Cortex of kidney (tissue), 1 donor: Measurements from ENCODE around the gene TMEM127.
"Not testable (repeated sequence)": the region's sequence is repeated elsewhere in the genome, so short reads cannot be mapped to it uniquely, and the experiment has no call there.

Experiments used
- DNase-seq: peaks from one replicate; lab custom pipeline; 2025; lab: John Stamatoyannopoulos, UW

Gene TMEM127

DNA sequence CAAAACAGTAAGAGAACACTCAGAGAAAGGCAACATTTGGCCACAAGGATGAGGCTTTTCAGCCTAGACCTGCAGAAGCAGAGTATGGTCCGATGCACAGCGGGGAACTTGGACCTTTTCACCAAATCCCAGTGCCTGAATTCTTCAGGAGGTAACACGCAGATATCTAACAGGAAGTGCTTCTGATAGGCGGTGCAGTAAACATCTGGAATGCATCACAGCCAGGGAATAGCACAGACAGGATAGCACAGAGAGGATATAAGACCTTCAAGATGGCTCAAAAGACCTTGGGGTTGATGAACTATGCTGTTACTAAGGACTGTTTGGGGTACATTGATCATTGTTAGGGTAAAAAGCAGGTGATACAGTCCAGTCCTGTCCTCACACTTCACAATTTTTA, 1.7 kb downstream of the TMEM127 start:
- no peak for DNase-seq

- DNase-seq: no peak
Measured at GRCh38 chr2:96262306-96262705, 3.5 kb downstream of the TMEM127 start.

- no peak for DNase-seq
Measured at GRCh38 chr2:96261328-96262003, 4.3 kb downstream of the TMEM127 start.

DNA sequence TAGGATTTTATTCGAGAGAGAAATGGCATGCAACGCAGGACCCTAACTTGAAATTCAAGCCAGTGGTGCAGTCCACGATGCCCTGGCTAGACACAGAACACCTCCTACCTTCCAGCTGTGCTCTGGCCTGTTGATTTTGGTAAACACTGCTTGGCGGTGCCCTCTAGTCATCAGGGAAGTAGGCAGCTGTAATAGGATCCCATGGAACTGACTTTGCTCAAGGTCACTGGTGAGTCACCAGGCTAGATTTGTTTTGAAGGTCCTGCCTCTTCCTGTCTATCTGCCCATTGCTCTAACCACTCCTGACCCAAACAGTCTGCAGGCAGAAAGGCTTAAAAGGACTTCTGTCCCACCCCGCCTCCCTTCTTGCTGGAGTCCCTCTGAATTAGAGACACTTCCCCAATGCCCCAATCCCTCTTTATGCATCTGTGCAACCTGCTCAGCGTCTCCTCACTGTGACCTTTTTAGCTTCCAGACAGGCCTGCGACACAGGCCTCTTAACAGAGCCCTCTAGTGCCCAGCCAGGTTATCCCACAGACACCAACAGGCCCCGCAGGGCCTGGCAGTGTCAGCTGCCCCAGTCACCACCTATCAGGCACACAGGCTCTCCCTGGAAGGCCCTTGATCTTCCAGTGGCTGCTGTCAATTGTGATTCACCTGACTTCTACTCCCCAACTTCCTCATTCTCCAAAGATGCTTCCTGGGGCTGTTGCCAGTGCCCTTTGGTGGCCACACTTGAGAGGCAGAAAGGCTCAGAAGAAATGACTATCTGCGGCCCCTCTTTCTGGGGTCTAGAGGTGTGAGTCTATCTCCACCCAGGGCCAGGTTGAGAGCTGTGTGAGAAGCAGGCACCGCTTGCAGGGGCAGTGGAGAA, 5.2 kb downstream of the TMEM127 start:
- no peak for DNase-seq

DNA sequence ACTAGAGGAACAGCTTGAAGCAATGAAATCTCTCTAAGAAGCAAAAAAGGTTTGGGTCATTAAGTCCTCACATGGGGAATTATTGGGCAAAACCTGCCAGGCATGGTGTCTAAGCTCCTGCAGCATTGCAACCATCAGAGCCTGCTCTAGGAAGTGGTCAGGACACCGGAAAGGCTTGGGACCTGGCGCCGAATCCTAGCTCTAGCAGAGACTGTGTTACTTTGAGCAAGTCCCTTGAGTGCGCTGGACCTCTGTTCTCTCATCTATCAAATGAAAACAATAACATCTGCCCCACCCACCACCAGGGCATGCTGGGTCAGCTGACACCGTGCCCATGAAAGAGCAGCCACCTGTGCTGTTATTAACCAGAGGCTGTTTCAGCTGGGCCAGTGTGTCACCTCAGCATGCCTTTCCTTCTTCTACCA, 6.3 kb downstream of the TMEM127 start:
- no peak for DNase-seq

DNA sequence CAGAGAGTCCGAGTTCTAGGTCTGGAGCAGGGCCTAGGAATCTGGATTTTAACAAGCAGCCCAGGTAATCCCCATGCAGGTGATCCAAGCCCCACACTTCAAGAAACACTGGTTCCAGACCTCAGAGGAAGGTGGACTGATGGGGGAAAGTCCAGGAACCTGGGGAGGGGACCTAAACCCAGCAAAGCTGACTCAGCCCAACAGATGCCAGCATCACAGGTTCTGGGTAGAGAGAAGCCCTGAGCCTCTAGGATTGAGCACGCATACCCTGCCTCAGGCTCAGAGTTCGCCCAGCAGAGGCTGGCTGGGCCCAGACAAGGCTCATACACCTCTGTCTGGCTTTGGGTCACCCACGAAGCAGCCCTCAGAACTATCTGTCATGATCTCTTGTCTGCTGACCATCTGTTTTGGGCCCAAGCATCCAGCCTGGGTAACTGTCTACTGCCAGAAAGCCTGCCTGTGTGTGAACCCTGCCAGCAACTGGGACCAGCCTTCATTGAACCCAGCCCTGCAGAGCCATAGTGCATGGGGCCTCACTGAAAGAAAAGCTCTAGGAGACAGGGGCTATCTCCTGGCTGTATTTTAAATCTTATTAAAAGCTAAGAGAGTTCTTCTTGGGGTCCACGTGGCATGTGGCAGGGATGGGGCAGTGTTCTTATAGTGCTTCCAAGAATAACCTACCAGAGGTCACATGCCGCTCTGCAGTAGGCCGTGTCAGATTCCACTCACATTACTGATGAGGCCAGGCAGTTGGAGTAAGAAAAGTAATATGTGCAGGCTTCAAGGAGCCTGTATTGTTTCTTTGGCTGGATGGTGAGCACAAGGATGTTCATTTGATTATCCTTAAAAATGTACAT, 7.4 kb downstream of the TMEM127 start:
- DNase-seq: no peak

DNA sequence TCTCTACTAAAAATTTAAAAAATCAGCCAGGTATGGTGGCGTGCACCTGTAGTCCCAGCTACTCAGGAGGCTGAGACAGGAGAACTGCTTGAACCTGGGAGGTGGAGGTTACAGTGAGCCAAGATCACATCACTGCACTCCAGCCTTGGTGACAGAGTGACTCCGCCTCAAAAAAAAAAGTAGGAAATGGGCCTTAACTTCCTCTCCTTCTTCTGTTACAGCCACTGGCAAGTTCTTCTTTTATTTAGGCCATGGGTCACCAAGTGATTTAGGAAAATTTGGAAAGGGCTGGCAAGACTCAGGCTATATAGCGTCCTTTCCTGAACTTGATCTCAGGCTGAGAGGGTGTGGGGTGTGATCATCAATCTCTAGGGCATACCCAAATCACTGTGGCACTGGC, 8.1 kb downstream of the TMEM127 start:
- DNase-seq: not testable (repeated sequence)

DNA sequence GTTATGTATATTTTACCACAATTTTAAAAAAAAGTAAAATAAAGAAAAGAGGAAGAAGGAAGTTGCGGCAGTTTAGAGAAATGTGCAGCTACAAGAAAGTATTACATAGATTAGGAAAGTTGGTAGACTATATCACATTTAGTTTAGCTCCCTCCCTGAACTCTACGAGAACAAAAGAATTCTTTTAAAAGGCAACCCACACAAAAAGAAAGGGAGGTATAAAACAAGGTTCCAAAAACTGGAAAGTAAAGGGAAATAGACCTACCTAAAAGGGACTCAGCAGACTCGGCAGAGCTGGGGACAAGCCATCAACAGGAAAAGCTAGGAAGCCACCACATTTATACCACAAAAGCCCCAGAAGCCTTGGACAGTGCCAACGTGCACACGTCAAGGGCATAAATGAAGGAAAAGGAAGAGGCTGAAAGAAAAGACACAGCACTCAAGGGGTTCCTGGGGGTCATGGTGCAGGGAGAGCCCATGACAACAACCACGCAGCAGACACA, 9.1 kb downstream of the TMEM127 start:
- no peak for DNase-seq

DNA sequence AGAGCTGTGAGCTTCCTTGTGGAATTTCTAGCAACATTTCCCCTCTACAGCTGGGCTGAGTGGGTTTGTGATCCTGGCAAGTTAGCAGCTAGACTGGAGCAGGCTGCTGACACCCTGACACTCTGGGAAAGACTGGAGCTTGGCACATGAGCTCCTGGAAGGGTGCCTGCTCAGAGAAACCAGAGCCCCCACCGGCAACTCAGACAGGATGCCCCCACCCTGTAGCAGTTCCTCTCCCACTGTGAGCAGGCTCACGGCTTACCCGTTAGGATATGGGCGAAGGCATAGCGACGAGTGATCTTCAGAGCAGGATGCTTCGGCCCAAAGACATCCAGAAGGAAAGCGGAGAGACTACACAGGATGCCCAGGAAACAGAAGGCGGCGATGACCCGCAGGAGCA, 11.2 kb downstream of the TMEM127 start:
- DNase-seq: no peak

DNA sequence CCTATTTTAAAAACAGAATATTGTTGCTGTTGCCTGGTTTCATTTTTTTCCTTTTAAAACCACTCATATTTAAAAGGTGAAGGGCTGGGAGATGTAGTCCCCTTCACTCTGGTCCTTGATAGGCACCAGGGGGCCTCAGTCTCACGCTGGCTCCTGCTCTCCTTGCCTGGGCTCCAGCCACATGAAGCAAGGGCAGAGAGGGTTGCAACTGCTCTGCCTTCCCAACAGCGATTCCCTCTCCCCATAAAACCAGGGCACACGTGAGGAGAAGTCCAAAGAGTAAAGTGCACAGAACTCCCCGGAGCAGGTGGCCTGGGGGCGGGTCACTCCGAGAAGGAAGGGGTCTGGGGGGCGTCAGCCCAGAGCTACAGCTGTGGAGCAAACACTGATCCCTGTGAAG, 12.8 kb downstream of the TMEM127 start:
- no peak for DNase-seq

GRCh38 chr2:96252526-96252925, 13.3 kb downstream of the TMEM127 start:
- DNase-seq: no peak

- DNase-seq: no peak
Measured at GRCh38 chr2:96251721-96252292, 14.0 kb downstream of the TMEM127 start.

DNA sequence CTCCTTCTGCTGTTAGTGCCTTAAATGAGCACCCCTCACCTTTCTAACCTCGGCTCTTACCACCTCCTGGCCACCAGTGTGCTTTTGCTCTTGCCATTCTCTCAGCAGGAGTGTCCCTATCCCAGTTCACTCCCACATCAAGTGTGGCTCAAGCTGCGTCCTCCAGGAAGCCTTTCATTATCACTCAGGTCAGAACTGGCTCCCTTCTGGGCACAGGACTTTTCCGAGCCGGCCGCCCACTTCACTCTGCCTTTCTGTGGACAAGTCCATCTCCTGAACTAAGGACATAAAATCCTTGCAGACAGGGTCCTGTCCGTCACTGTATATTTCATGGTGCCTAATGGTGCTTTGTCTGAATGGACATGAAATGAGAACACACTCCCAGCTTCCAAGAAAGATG, 15.6 kb downstream of the TMEM127 start:
- no peak for DNase-seq

- no peak for DNase-seq
Measured at GRCh38 chr2:96249654-96250053, 16.1 kb downstream of the TMEM127 start.

- DNase-seq: no peak
Measured at GRCh38 chr2:96248624-96249023, 17.2 kb downstream of the TMEM127 start.

DNA sequence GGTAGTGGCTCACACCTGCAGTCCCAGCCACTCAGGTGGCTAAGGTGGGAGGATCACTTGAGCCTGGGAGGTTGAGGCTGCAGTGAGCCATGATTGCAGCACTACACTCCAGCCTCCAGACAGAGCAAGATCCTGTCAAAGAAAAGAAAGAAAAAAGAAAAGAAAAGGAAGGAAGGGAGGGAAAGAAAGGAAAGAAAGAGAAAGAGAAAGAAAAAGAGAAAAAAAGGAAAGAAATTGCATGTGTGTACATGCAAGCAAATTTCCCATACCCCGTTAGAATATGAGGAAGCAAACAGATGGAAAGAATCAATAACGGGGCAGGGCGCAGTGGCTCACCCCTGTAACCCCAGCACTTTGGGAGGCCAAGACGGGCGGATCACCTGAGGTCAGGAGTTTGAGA, 17.9 kb downstream of the TMEM127 start:
- no peak for DNase-seq

GRCh38 chr2:96247009-96247408, 18.8 kb downstream of the TMEM127 start:
- no peak for DNase-seq

GRCh38 chr2:96245609-96246390, 20.0 kb downstream of the TMEM127 start:
- no peak for DNase-seq

DNA sequence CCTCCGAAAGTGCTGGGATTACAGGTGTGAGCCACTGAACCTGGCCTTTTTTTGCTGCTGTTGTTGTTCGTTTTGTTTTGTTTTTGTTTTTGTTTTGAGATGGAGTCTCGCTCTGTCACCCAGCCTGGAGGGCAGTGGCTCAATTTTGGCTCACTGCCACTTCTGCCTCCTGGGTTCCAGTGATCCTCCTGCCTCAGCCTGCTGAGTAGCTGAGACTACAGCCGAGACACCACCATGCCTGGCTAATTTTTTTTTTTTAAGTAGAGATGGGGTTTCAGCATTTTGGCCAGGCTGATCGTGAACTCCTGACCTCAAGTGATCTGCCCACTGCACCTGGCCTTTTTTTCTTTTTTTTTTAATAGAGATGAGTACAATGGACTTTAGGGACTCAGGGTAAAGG, 22.0 kb downstream of the TMEM127 start:
- no peak for DNase-seq

DNA sequence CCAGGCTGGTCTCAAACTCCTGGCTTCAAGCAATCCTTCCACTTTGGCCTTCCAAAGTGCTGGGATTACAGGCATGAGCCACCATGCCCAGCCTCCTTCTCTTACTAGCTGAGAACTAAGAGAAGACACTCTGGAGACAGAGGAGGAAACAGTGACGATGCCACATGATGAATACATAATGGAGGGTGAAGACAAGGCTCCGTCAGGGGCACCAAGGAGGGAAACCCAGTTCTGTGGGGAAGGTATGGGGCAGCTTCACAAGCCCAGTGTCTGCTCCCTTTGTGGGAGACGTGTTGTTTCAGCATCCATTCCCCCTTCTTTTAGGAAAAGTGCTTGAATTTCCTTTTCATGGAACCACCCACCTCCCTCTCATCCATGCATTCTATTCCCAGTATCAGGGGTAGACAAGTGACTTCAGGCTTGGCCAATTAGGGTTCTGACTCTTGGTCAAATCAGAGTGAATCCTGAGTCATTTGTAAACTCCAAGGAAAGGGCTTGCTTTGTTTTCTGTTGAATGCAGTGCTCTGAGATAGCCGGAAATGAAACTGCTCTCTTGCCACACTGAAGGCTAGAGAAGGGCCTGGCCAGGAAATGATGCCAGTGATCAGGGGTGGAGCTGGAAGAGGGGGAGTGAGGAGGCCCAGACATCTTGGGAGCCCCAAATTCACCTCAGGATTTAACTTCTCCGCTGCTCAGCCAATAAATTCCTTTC, 23.7 kb downstream of the TMEM127 start:
- DNase-seq: no peak

GRCh38 chr2:96241227-96241626, 24.6 kb downstream of the TMEM127 start:
- DNase-seq: no peak
